ENCODE measurements around the gene BCAS2.
"Not testable (repeated sequence)": the region's sequence is repeated elsewhere in the genome, so short reads cannot be mapped to it uniquely, and the experiment has no call there.

The BCAS2 gene

GRCh38 chr1:114581335-114582287, at the start of gene BCAS2:
TSS of gene BCAS2 (minus strand) at chr1:114581615. CDS start at chr1:114581591, 24 bp downstream.
- DNase-seq, result peak; percentile 81 to 96

- no peak for DNase-seq
Observed at GRCh38 chr1:114627107-114627506, 45.7 kb upstream of the BCAS2 start.

GRCh38 chr1:114623364-114623763, 41.9 kb upstream of the BCAS2 start:
- DNase-seq, result no peak

GRCh38 chr1:114620419-114620818, 39.0 kb upstream of the BCAS2 start:
- no peak for DNase-seq

- DNase-seq, result no peak
Observed at GRCh38 chr1:114618606-114619005, 37.2 kb upstream of the BCAS2 start.

GRCh38 chr1:114610546-114611245, 29.3 kb upstream of the BCAS2 start:
- DNase-seq, result no peak

GRCh38 chr1:114609826-114610225, 28.4 kb upstream of the BCAS2 start:
- no peak for DNase-seq

- DNase-seq, result no peak
Observed at GRCh38 chr1:114609026-114609425, 27.6 kb upstream of the BCAS2 start.

GRCh38 chr1:114607223-114607622, 25.8 kb upstream of the BCAS2 start:
- DNase-seq, result no peak

- DNase-seq, result no peak
Observed at GRCh38 chr1:114597949-114598348, 16.5 kb upstream of the BCAS2 start.

GRCh38 chr1:114595602-114596001, 14.2 kb upstream of the BCAS2 start:
- DNase-seq, result no peak

GRCh38 chr1:114594046-114594445, 12.6 kb upstream of the BCAS2 start:
- no peak for DNase-seq

- DNase-seq, result no peak
Observed at GRCh38 chr1:114589122-114589521, 7.7 kb upstream of the BCAS2 start.

GRCh38 chr1:114588196-114588689, 6.8 kb upstream of the BCAS2 start:
- no peak for DNase-seq

GRCh38 chr1:114587203-114587991, 6.0 kb upstream of the BCAS2 start:
- no peak for DNase-seq

- no peak for DNase-seq
Observed at GRCh38 chr1:114586513-114587047, 5.2 kb upstream of the BCAS2 start.

GRCh38 chr1:114585231-114585630, 3.8 kb upstream of the BCAS2 start:
- no peak for DNase-seq

- no peak for DNase-seq
Observed at GRCh38 chr1:114574365-114574764, 7.0 kb downstream of the BCAS2 start.

GRCh38 chr1:114564141-114564540, 17.3 kb downstream of the BCAS2 start:
- DNase-seq, result no peak

- not testable (repeated sequence) for DNase-seq
Observed at GRCh38 chr1:114562978-114563510, 18.4 kb downstream of the BCAS2 start.

GRCh38 chr1:114561333-114561732, 20.1 kb downstream of the BCAS2 start:
- DNase-seq, result no peak

GRCh38 chr1:114559356-114559755, 22.1 kb downstream of the BCAS2 start:
- no peak for DNase-seq
